Measurements from ENCODE around the gene CCDC85B.

The CCDC85B gene

GRCh38 chr11:65862191-65862735 is 28.2 kb upstream of the CCDC85B start:
- no peak for FAIRE-seq
- TF ChIP-seq POU2F2 (IDR thresholded peaks at IDR 0.05; ENCODE audit: low read depth, low read length) (no peak), POLR2AphosphoS5 (IDR thresholded peaks at IDR 0.05; ENCODE audit: low read depth, low read length) (no peak), PAX5 (IDR thresholded peaks at IDR 0.05; ENCODE audit: insufficient read depth, low read length, severe bottlenecking) (no peak), POLR2A (IDR thresholded peaks at IDR 0.05; ENCODE audit: low read depth, low read length) (no peak), SPI1 (IDR thresholded peaks at IDR 0.05; ENCODE audit: low read depth, low read length) (no peak), TAF1 (IDR thresholded peaks at IDR 0.05; ENCODE audit: low read depth, low read length) (no peak)
- DNase-seq (ENCODE audit: insufficient read length, low spot score) = no peak

- no peak for FAIRE-seq
- no peak for DNase-seq (ENCODE audit: insufficient read length, low spot score)
- TF ChIP-seq TAF1 (IDR thresholded peaks at IDR 0.05; ENCODE audit: low read depth, low read length) (no peak), SPI1 (IDR thresholded peaks at IDR 0.05; ENCODE audit: low read depth, low read length) (no peak), POLR2A (IDR thresholded peaks at IDR 0.05; ENCODE audit: low read depth, low read length) (no peak), POU2F2 (IDR thresholded peaks at IDR 0.05; ENCODE audit: low read depth, low read length) (no peak), POLR2AphosphoS5 (IDR thresholded peaks at IDR 0.05; ENCODE audit: low read depth, low read length) (no peak)
These were observed 27.3 kb upstream of the CCDC85B start for GRCh38 chr11:65862941-65863888.

DNA sequence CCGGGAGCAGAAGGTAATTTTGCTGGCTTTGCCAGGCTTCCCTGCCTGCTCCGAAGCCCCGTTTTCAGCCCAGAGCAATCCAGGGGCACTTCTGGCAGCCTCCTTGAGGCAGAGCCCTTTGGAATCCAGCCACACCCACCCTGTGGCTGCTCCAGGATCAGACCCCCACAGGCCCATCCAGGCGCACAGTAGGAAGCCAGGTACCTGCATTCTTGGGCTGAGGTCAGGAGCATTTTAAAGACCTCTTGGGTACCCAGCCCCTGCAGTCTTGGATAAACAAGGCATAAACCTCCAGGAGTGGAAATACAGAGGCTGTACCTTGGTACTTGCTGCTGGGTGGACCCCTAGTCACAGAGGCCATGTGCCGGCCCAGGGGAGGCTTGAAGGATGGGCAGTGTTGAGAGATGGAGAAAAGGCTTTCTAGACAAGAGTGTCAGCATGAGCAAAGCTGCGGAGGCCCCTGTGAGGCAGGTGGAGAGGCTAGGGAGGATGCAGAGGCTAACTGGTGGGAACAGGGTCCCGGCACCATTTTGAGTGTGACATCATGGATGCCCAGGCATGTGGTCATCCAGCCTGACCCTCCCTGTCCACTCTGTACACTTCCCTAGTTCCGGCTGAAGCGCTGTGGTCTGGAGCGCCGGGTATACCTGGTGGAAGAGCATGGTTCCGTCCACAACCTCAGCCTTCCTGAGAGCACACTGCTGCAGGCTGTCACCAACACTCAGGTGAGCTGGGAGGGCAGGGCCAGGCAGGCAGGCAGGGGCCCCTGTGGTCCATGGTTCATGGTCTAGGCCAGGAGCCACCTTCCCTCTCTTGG is 26.4 kb upstream of the CCDC85B start:
- no peak for TF ChIP-seq POLR2A (IDR thresholded peaks at IDR 0.05; ENCODE audit: low read depth, low read length)
- no peak for TF ChIP-seq POU2F2 (IDR thresholded peaks at IDR 0.05; ENCODE audit: low read depth, low read length)
- no peak for TF ChIP-seq SPI1 (IDR thresholded peaks at IDR 0.05; ENCODE audit: low read depth, low read length)
- TF ChIP-seq PAX5 (IDR thresholded peaks at IDR 0.05; ENCODE audit: insufficient read depth, low read length, severe bottlenecking) = no peak
- TF ChIP-seq POLR2AphosphoS5 (IDR thresholded peaks at IDR 0.05; ENCODE audit: low read depth, low read length) = no peak
- TF ChIP-seq TAF1 (IDR thresholded peaks at IDR 0.05; ENCODE audit: low read depth, low read length) = no peak
- DNase-seq (ENCODE audit: insufficient read length, low spot score) = no peak
- no peak for FAIRE-seq

- DNase-seq (ENCODE audit: insufficient read length, low spot score) = no peak
- no peak for FAIRE-seq
- no peak for TF ChIP-seq POU2F2 (IDR thresholded peaks at IDR 0.05; ENCODE audit: low read depth, low read length)
- TF ChIP-seq POLR2A (IDR thresholded peaks at IDR 0.05; ENCODE audit: low read depth, low read length) = no peak
- TF ChIP-seq PAX5 (IDR thresholded peaks at IDR 0.05; ENCODE audit: insufficient read depth, low read length, severe bottlenecking) = no peak
- no peak for TF ChIP-seq TAF1 (IDR thresholded peaks at IDR 0.05; ENCODE audit: low read depth, low read length)
- TF ChIP-seq SPI1 (IDR thresholded peaks at IDR 0.05; ENCODE audit: low read depth, low read length) = no peak
- TF ChIP-seq POLR2AphosphoS5 (IDR thresholded peaks at IDR 0.05; ENCODE audit: low read depth, low read length) = no peak
These were observed 25.6 kb upstream of the CCDC85B start for GRCh38 chr11:65864706-65865471.

DNA sequence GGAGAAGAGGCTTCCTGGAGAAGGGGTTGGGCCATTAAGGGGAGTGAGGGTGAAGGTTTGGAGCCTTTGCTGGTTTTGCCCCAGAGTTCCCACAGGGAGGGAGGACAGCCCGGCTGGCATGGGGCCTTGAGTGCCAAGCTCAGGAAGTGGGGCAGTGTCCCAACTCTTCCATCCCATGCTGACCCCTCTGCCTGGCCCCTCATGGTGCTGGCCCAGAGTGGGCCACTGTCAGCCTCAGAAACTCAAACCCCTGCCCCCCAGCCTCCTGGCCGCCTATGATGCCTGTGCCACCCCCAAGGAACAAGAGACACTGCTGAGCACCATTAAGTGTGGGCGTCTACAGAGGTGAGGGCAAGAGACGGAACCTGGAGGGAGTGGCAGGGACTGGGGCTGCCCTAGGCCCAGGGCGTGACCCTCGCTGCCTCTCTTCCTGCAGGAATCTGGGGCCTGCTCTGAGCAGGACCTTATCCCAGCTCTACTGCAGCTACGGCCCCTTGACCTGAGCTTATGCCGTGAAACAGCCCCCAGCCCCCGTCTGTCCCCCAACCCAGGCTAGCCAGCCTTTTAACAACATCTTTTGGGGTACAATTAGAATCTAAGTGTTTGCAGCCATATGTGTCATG is 24.8 kb upstream of the CCDC85B start:
- TF ChIP-seq POLR2AphosphoS5 (IDR thresholded peaks at IDR 0.05; ENCODE audit: low read depth, low read length) = no peak
- TF ChIP-seq TAF1 (IDR thresholded peaks at IDR 0.05; ENCODE audit: low read depth, low read length) = no peak
- TF ChIP-seq POLR2A (IDR thresholded peaks at IDR 0.05; ENCODE audit: low read depth, low read length) = no peak
- TF ChIP-seq SPI1 (IDR thresholded peaks at IDR 0.05; ENCODE audit: low read depth, low read length) = no peak
- no peak for TF ChIP-seq PAX5 (IDR thresholded peaks at IDR 0.05; ENCODE audit: insufficient read depth, low read length, severe bottlenecking)
- TF ChIP-seq POU2F2 (IDR thresholded peaks at IDR 0.05; ENCODE audit: low read depth, low read length) = no peak
- no peak for FAIRE-seq
- no peak for DNase-seq (ENCODE audit: insufficient read length, low spot score)

- FAIRE-seq (no peak), DNase-seq (ENCODE audit: insufficient read length, low spot score) (no peak)
- no peak for TF ChIP-seq POLR2AphosphoS5 (IDR thresholded peaks at IDR 0.05; ENCODE audit: low read depth, low read length)
- TF ChIP-seq POU2F2 (IDR thresholded peaks at IDR 0.05; ENCODE audit: low read depth, low read length) = no peak
These were observed 23.8 kb upstream of the CCDC85B start for GRCh38 chr11:65866509-65867283.

DNA sequence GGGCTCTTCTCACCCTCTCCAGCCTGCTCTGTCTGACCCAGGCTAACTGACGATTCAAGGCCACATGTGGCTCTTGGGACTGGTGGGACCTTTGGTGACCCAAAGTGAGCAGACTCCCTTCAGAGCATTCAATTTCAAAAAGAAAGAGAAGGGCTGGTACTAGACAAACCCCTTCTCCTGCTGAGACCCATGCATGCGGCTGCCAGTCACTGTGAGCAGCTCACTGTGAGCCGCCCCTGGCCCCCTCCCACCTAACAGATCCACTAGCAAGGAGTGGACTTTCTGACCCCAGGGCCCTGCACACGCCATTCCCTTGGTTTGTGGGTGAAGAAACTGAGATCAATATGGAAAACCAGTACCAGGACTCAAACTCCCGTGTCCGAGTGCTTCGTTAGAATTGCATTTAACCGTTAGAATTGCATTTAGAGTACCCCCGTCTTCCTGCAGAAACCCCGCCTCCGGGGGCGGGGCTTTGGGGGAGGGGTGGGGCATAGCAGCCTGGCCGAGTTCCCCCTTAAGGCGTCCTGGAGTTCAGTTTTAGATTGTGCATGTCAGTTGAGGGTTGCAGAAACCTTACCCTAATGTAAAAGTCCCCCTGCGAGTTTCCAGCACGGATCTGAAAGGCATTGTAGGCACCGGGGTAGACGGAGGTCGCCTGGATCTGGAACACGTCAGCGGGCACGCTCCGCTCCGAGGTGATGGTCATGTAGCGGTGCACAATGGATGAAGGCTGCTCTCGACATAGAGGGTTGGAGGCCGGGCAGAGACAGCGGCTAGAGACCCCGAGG is 23.0 kb upstream of the CCDC85B start:
- DNase-seq (ENCODE audit: insufficient read length, low spot score) (no peak), FAIRE-seq (no peak)
- TF ChIP-seq SPI1 (IDR thresholded peaks at IDR 0.05; ENCODE audit: low read depth, low read length) = no peak
- no peak for TF ChIP-seq PAX5 (IDR thresholded peaks at IDR 0.05; ENCODE audit: insufficient read depth, low read length, severe bottlenecking)
- no peak for TF ChIP-seq POU2F2 (IDR thresholded peaks at IDR 0.05; ENCODE audit: low read depth, low read length)
- TF ChIP-seq TAF1 (IDR thresholded peaks at IDR 0.05; ENCODE audit: low read depth, low read length) = no peak
- no peak for TF ChIP-seq POLR2AphosphoS5 (IDR thresholded peaks at IDR 0.05; ENCODE audit: low read depth, low read length)
- no peak for TF ChIP-seq POLR2A (IDR thresholded peaks at IDR 0.05; ENCODE audit: low read depth, low read length)
